Limb (tissue), 2 donors: ENCODE results near the gene VPS37B.
A peak's percentile ranks its signal among the peaks of the same experiment; 100 is the strongest.
"Not testable (repeated sequence)": the region's sequence is repeated elsewhere in the genome, so short reads cannot be mapped to it uniquely, and the experiment has no call there.

Source experiments
- DNase-seq, 2 donors: peaks; one replicate each; pipeline ENCODE4 v3.0.0-alpha.2; 2016; ENCODE audit errors: extremely low spot score in 2 of 2

The VPS37B gene, protein sequence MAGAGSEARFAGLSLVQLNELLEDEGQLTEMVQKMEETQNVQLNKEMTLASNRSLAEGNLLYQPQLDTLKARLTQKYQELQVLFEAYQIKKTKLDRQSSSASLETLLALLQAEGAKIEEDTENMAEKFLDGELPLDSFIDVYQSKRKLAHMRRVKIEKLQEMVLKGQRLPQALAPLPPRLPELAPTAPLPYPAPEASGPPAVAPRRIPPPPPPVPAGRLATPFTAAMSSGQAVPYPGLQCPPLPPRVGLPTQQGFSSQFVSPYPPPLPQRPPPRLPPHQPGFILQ

DNA sequence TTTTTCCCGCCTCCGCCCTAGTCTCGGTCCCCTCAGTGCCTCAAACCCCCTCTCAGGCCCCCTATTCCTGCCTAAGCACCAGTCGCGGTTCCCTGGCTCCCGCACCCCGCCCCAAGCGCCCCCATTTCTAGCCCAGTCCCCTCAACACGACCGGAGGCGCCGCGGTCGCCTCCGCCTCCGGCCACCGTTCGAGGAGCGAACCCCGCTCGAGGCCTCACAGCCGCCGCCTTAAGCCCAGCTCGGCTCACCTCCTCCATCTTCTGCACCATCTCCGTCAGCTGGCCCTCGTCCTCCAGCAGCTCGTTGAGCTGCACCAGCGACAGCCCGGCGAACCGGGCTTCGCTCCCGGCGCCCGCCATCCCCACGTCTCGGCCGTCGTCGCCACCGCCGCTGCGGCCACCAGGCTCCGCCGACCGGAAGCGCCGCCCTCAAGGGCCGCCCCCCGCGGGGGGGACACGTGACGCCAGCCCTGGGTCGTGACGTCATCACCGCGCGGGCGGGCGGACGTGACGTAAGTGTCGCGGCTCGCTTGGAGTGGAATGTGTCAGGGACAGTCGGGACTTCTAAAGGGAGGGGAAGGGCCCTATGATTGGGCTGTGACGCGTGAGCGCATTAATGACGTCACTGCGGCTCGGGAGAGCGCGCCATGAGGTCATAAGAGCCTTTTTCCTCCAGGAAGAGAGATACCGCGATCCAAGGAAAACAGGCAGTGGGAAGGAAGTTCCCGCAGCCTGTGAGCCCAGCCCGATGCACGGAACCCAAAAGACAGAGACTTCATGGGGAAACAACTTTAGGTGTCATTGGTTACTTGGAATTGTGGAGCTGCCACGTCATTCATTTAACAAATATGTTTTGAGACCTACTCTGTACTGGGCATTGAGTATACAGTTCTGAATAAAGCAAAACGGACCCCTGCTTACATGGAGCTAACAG, at the start of gene VPS37B:
TSS of gene VPS37B (minus strand) at position 421 of the 933 bp plus-strand sequence. CDS start at position 359, 62 bp downstream.
- DNase-seq, result peak; percentile 85 to 96

DNA sequence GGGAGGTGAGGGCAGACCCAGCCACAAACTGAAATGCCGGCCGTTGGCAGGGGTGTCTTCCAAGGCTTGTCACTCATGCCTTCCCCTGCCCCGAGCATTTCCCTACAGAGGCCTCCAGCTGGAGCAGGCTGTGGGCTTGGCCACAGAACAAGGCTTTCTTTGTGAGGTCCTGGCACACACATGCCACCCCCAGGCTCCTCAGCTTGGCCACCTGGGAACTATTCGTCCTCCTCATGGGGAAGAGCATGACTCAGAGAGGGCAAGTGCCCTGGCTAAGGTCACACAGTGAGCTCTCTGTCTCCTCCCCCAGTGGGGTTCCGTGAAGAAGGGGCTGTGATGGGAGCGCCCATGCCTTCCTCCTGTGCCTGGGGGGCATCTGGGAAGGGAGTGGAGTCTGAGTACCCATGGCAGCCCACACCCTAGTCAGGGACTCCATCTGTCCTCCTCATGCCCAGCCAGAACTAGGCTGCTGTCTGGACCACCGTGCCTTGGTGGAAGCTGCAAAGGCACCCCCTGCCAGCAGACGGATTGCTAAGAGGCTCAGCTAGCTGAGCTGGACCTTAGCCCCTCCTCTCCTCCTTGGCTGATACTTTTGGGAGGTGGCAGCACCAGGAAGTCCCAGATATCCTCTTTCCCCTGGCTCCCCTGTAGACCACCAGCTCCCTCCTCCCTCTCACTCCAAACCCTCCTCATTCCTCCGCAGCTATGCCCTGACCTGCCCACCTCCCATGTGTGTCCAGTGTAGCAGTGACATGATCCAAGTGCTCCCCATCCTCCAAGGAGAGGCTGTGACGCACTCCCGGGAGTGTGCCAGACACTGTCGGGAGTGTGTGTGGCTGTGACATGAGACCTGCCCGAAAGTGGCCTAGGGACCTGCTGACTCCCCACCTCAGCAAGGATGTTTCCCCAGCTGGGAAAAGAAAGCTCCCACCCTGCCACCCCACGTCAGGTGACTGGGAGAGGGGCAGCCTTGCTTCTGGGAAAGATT, 49.0 kb upstream of the VPS37B start:
- DNase-seq, result peak in 1 of 2 donors; percentile 62

DNA sequence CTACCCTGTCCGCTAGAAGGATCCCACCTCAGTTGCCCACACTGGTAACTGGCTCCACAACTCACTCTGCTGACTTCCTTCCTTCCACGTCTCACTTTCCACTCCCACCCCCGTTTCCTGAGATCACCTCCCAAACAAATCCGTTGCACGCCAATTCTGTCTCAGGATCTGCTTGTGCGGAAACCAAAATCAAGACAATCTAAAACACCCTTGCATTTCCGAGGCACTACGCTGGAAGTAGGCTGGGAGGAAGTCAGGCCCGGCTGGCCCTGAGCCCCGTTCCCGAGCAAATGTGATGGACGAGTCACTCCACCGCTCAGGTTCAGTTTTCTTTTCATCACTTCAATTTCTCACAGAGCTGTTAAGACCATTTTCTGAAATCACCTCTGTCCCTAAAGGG, 47.3 kb upstream of the VPS37B start:
- no peak for DNase-seq

DNA sequence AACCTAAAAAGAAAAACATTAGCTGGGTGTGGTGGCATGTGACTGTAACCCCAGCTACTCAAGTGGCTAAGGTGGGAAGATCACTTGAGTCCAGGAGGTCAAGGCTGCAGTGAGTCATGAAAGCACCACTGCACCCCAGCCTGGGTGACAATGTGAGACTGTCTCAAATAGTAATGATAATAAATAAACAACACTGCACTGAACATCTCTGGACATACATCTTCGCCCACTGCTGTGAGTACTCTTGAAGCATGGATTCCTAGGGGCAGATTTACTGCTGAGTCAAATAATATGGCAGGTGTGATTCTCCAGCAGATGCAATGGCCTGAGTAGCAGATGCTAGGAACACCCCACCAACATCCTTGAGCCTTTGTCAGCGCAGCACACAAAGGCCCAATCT, 46.7 kb upstream of the VPS37B start:
- no peak for DNase-seq

DNA sequence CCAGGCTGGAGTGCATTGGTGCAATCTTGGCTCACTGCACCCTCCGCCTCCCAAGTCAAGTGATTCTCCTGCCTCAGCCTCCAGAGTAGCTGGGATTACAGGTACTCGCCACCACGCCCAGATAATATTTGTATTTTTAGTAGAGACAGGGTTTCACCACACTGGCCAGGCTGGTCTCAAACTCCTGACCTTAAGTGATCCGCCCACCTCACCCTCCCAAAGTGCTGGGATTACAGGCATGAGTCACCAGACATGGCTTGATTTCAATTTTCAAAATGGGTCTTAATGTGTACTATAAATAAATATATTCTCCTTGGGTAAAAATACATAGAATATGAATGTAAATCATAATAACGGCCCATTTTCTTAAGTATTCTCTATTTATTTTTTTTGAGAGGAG, 45.4 kb upstream of the VPS37B start:
- DNase-seq, result not testable (repeated sequence)

DNA sequence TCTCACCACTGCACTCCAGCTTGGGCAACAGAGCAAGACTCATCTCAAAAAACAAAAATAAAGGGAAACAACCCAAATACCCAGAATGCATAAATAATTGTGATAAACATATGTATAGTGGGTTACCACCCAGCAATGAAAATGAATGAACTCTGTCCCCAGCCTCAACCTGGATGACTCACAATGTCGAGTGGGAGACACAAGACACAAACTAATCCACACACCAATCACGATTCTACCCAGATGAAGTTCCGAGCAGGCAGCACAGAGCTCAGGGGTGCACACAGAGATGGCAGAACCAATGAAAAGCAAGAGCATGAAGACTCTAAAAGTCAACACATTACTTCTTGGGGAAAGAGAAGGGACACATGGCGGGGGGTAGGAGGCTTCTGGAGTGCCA, 43.2 kb upstream of the VPS37B start:
- no peak for DNase-seq

DNA sequence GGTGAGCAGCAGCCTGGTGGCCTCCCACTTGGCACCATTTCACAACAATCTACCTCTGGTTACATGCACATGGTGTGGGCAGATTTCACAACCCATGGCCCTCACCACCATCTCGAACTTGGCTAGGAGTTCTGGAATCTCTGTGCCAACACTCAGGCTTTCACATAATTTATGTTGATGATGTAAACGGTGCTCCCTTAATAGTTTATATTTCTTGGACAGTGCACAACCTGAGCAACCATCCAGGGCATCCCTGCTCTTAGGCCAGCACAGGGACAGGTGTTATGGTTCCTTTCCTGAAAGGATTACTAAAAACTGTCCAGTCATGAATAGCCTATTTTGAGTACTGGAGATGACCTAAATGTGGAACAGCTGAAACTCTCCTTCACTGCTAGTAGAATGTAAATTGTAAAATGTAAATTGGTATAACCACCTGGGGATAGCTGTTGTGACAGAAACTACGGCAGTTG, 41.7 kb upstream of the VPS37B start:
- no peak for DNase-seq

DNA sequence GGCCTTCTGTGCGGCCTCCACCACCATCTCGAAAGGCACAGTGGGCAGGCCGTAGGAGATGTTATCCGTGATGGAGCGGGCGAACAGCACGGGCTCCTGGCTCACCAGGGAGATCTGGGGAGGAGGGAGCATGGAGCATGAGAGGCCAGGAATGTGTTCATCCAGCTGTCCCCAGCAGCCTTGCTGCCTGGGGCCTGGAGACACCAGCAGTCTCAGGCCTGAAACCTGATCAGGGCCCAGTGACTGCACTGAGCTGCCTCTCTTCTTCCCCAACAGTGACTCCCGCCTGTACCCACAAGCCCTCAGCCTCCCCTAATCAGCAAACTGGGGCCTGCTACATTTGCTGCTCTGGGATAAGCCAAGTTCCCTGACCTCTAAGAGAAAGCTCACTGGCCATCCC, 39.4 kb upstream of the VPS37B start:
- DNase-seq, result no peak

DNA sequence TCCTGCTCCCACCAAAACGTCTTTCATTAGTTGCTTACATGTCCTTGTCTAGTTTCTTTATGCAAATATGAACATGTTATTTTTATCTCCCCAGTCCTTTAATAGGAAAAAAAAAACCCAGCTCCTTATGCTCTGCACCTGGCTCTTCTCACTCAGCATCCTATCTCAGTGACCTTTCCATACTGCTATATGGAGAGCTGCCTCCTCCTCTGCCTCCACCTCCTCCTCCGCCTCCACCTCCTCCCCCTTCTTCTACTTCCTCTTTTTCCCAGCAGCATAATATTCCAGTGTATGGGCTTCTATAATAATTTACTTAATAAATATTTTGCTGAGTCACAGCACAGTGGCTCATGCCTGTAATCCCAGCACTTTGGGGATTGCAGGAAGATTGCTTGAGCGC, 38.8 kb upstream of the VPS37B start:
- DNase-seq, result no peak

DNA sequence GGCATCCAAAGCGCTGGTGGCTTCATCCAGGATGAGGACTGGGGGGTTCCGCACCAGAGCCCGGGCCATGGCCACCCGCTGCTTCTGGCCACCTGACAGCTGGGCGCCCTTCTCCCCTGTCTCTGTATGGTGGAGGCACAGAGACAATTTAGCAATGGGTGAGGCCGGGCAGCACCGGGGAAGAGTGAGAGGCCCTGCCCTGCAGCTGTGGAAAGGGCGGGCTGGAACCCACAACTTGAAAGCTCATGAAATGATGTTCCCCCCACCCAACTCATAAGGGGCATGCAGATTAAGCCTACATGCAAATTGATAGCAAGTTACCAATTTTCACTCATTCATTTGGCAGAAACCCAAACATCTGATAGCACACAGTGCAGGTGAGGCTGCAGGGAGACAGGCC, 36.3 kb upstream of the VPS37B start:
- DNase-seq, result no peak

DNA sequence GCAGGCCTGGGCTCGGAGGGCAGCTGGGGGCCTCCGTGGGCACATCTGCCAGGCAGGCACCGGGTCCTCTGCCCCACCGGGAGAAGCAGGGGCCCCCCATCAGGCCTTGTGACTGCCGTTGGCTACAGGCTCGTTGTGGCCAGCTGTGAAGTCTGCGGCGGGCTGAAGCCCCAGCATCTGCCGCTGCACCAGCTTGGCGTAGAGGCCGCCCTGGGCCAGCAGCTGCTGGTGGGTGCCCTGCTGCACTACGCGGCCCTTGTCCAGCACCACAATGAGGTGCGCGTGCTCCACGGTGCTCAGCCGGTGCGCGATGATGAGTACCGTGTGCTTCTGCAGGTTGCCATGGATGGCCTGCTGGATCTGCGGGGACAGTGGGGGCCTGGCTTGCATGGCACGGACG, 33.9 kb upstream of the VPS37B start:
- DNase-seq, result no peak

DNA sequence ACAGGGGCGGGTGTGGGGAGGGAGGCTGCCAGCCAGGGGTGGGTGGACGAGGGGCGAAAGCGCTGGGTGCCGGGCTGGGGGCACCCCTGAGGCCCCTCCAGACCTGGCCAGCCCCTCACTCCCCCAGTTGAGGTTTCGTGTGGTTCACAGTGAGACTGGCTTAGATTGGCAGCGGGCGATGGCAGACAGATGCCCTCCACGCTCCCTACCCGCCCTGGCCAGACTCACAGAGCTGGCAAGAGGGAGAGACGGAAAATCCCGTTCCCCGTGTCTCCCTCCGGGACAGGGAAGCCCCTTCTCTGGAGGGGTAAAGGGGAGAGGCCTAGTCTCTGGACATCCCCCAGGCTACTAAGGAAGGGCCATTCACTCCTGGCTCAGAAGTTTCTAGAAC, 33.2 kb upstream of the VPS37B start:
- no peak for DNase-seq

DNA sequence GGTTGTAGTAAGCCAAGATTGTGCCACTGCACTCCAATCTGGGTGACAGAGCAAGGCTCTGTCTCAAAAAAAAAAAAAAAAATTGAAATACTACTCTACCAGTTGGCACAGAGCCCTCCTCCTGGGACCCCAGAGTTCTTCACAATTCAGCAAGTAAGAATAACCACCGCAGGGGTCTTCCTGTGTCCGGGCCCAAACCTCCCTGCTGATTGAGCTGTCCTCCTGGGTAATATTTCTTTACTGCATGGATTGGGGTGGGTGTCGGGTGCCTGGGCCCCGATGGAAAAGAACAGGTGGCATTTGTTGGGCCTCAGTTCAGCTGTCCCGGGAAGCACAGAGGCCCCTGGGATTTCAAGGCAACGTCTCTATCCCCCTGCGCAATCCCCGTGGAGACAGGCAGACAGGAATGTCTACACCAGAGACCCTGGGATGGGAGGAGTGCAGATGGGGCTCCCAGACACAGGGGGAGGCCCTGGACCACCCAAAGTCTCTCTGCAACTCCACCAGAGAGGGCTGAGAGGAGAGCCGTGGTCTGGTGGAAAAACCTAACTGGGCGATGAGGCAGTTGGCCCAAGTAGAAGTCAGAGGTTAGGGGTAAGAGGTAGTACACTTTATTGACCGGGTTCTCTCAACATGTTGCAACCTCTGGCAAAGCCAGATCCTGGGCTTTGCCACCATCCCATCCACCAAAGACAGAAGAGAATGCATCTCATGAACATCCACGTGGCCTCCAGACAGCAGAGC, 32.7 kb upstream of the VPS37B start:
- DNase-seq, result no peak

DNA sequence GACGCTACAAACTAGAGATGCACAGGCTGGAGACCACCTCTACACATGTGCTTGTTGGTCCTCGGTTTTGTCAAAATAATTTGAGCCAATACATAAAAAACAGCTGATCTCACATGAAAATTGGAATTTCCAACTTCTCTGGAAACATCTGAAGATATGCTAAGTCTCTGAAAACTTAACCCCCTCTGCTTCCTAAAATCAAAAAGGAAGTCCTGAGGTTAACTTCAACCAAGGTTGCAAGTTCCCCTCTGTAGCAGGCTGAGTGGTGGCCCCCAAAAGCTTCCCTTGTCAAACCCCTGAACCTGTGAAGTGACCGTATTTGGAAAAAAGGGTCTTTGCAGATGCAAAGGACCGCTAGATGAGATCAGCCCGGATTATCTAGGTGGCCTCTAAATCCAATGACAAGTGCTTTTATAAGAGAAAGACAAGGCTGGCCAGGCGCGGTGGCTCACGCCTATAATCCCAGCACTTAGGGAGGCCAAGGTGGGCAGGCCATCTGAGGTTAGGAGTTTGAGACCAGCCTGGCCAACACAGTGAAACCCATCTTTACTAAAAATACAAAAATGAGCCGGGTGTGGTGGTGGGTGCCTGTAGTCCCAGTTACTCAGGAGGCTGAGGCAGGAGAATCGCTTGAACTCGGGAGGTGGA, 32.0 kb upstream of the VPS37B start:
- DNase-seq, result no peak

DNA sequence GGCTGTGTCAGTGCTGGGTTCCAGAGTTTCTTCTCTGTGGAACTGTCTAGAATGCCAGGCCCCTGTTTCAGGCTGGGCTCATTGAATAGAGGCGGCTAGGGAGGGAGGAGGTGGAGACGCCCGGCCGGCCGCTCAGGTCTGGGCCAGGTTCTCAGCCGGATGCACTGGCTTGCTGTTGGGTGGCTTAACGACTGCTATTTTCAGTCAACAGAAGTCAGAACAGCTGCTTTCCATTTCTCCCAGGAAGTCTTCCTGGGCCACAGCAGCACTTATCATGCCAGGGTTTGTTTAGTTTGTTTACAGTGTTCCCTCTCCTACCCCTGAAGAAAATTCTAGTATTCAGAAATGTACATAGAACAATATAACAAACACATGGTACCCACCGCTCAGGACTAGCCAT, 26.0 kb upstream of the VPS37B start:
- DNase-seq, result no peak

DNA sequence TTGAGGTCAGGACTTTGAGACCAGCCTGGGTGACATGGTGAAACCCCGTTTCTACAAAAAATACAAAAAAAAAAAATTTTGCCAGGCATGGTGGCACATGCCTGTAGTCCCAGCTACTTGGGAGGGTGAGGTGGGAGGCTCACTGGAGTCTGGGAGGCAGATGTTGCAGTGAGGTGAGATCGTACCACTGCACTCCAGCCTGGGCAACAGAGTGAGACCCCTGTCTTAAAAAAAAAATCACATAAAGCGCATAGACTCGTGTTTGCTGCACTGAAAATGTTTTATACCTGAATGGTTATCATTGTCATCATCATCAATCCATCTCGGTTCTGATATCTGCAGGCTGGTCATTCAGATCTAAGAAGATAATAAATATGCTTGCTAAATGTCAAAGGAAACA, 24.8 kb upstream of the VPS37B start:
- DNase-seq, result no peak

DNA sequence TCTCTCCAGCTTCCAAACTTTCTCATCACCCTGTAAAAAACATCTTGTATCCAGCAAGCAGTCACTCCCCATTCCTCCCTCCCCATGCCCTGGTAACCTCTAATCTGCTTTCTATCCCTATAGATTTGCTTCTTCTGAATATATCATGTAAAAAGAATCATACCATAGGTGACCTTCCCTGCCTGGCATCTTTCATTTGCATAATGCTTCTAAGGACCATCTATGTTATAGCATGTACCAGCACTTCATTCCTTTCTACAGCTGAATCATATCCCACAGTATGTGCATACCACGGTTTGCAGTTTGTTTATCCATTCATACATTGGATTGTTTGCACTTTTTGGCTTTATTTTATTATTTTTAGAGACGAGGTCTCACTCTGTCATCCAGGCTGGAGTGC, 22.9 kb upstream of the VPS37B start:
- no peak for DNase-seq

DNA sequence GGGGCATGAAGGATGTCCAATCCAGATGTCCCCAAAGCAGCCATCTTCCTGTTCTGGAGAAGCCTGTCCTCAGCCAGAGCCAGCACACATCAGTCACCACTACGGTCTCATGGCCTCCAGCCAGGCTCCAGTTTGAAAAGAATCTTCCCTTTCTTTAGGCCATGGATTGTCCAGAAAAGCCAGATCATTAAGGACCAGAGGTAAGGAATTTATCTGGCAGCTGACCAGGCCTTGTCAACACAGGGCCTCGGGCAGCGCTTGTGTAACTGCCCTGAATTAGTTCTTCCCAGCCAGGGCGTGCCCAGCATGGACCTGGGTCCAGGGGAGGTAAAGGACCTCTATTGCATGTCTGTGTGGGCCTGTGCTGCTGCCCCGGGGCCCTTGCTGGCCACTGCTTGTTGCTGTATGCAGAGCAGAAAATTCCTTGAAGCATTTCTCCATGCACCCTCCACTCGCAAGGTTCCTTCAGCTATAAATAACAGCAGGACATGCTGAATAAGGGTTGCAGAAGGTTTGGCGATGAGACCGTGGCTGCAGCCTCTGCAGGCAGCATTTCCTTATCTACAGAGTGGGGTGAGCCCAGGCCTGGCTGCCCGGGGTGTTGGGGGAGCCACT, 21.7 kb upstream of the VPS37B start:
- DNase-seq, result no peak

DNA sequence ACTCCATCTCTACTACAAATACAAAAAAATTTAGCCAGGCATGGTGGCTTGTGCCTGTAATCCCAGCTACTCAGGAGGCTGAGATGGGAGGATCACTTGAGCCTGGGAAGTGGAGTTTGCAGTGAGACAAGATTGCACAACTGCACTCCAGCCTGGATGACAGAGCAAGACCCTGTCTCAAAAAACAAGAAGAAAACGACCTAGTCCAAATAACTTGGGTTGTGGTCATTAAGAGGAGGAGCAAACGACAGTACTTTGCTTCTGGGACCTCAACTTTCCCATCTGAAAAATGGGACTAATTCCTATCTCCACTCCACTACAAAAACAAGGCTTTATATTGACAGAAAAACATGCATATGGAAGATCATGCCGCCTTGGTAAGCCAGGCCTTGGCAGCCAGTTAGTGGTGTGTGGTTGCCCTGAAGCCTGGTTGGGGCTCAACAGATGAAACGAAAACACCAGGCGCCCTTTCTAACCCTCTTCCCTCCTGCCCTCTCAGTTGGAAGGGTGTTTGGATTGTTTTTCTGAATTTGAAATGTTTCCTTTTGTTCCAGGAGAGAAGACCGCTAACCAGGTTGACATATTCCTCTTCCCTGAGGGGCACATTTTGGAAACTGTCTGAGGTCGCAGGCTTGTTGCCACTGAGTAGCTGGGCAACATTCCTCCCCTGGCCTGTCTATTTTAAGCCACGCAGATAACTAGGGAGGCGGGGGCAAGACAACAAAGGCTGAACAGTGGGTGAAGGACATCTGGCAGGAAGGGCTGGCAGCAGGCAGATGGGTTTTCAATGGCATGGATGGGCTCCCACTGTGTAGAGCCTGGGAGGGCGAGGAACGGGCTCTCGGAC, 13.7 kb upstream of the VPS37B start:
- DNase-seq, result peak in 1 of 2 donors; percentile 51
